Keratinocyte (primary cell): ENCODE results near the gene CNR2. TPM values are rescaled to one million over a fixed set of nuclear protein-coding genes. Genes with fewer than 3 reads are reported as not detected.

Experiments
- DNase-seq: peaks from one replicate; pipeline ENCODE4 v3.0.0-alpha.2; 2011; ENCODE audit warnings: low read depth, missing footprints, low spot score
- FAIRE-seq: peaks from 2 replicates; lab custom pipeline; 2011; peaks lifted over from hg19 to GRCh38; lab: Jason Lieb, UNC
- H2AFZ ChIP-seq: 2 replicates; pipeline ENCODE4 v1.6.0; 2012; ENCODE audit warnings: low read length, control low read depth, inconsistent platforms; ENCODE audit not compliant: control insufficient read depth
- H3K27ac ChIP-seq: 2 replicates; pipeline ENCODE4 v1.5.1; 2011; ENCODE audit warnings: low read length; ENCODE audit not compliant: control insufficient read depth, insufficient read depth
- H3K27me3 ChIP-seq: 3 replicates; pipeline ENCODE4 v1.6.0; 2011; ENCODE audit warnings: low read length; ENCODE audit not compliant: control insufficient read depth, insufficient read depth; ENCODE audit errors: extremely low read depth
- H3K36me3 ChIP-seq, 2 experiments: 2 replicates in 1 of 2; 3 replicates in 1 of 2; pipeline ENCODE4 v1.5.1; 2011; ENCODE audit warnings: low read length in 2 of 2, mild to moderate bottlenecking in 1 of 2; ENCODE audit not compliant: control insufficient read depth in 2 of 2, insufficient read depth in 2 of 2; ENCODE audit errors: extremely low read depth in 1 of 2
- H3K4me1 ChIP-seq: 3 replicates; pipeline ENCODE4 v1.5.1; 2011; ENCODE audit warnings: low read length; ENCODE audit not compliant: control insufficient read depth, insufficient read depth; ENCODE audit errors: extremely low read depth
- H3K4me2 ChIP-seq: 3 replicates; pipeline ENCODE4 v1.6.0; 2011; ENCODE audit warnings: low read depth, low read length; ENCODE audit not compliant: control insufficient read depth, insufficient read depth; ENCODE audit errors: extremely low read depth
- H3K4me3 ChIP-seq, 3 experiments: fragments of 200-600 bp in 1 of 3; sonication (generic) in 1 of 3; 2 replicates in 2 of 3; 3 replicates in 1 of 3; pipeline ENCODE4 v1.5.1; 2011 to 2016; ENCODE audit warnings: low read length in 3 of 3, mild to moderate bottlenecking in 3 of 3, control low read depth in 2 of 3, inconsistent platforms in 1 of 3, low read depth in 1 of 3, mixed read lengths in 1 of 3, mixed run types in 1 of 3, moderate library complexity in 1 of 3; ENCODE audit not compliant: control insufficient read depth in 2 of 3, insufficient read depth in 2 of 3; ENCODE audit errors: extremely low read depth in 1 of 3
- H3K79me2 ChIP-seq: 2 replicates; pipeline ENCODE4 v1.6.0; 2012; ENCODE audit warnings: low read length; ENCODE audit not compliant: control insufficient read depth, insufficient read depth
- H3K9ac ChIP-seq: 3 replicates; pipeline ENCODE4 v1.6.0; 2011; ENCODE audit warnings: low read length; ENCODE audit not compliant: control insufficient read depth, insufficient read depth; ENCODE audit errors: extremely low read depth
- H3K9me1 ChIP-seq: 3 replicates; pipeline ENCODE4 v1.6.0; 2011; ENCODE audit warnings: low read length; ENCODE audit not compliant: control insufficient read depth, insufficient read depth; ENCODE audit errors: extremely low read depth
- H3K9me3 ChIP-seq: 2 replicates; pipeline ENCODE4 v1.5.1; 2012; ENCODE audit warnings: low read depth, low read length; ENCODE audit not compliant: control insufficient read depth
- H4K20me1 ChIP-seq: 3 replicates; pipeline ENCODE4 v1.6.0; 2011; ENCODE audit warnings: low read length; ENCODE audit not compliant: control insufficient read depth, insufficient read depth; ENCODE audit errors: extremely low read depth
- EZH2 ChIP-seq: IDR thresholded peaks from one replicate; pipeline ENCODE4 v1.6.1; 2012; ENCODE audit warnings: inconsistent platforms, mild to moderate bottlenecking, low read length, moderate library complexity
- dilution Hi-C: fragments of 300-500 bp; cut with MboI; formaldehyde crosslinking; loops from one replicate; pipeline ENCODE4 v1.7.0; 2020; ENCODE audit warnings: low sequenced_read_pairs; ENCODE audit not compliant: extremely low pct_ligation_motif_present
- polyA plus RNA-seq, 5 experiments: library from polyadenylated mRNA; depleted of rRNA in 3 of 5; stranded (reverse) in 3 of 5; stranded (forward) in 1 of 5; unstranded in 1 of 5; fragments of >200 nt; gene quantifications; 1 replicate in 1 of 5; 2 replicates in 3 of 5; 3 replicates in 1 of 5; pipeline versions ENCODE4 v1.2.1 to v1.2.3, GENCODE V29; 2011 to 2012; ENCODE audit warnings: missing spikeins in 2 of 5, low read depth in 1 of 5, low replicate concordance in 1 of 5
- TF ChIP-seq, protein P1 (sequence below), 3 experiments: IDR thresholded peaks in 1 of 3; conservative IDR thresholded peaks in 1 of 3; optimal IDR thresholded peaks in 1 of 3; 2 replicates in 2 of 3; 3 replicates in 1 of 3; pipeline versions ENCODE3 to v1.5.1; 2011; ENCODE audit warnings: low read length in 3 of 3, mild to moderate bottlenecking in 3 of 3, moderate library complexity in 2 of 3, control low read depth in 1 of 3, inconsistent platforms in 1 of 3; ENCODE audit not compliant: insufficient read depth in 2 of 3; ENCODE audit errors: extremely low read depth in 1 of 3

Gene CNR2
- polyA plus RNA-seq, 1 donor (not counting 4 experiments of a cell fraction or from before 2014, with no cell fraction given), result not detected

DNA sequence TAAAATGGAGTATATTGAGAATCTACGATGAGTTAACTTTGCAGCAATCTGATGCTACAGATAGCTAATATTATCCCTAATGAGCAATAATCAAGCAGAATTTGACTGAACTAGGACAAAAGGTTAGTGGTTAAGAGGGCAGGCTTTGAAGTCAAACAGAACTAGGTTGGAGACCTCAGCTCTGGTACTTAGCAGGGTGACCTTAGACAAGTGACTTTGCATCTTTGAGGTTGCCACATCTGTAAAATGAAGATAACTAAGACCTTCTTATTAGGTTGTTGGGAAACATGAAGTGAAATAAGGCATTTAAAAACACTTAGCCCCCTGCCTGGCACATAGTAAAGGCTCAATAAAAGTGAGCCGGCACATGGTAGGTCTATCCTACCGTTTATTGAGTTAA is 40.7 kb downstream of the CNR2 start:
- no peaks in the 10 kb centered on the region for H3K36me3 ChIP-seq
- H2AFZ ChIP-seq, result no peak overlapping the region
- no peak overlapping the region for H3K27ac ChIP-seq
- H4K20me1 ChIP-seq, result no peaks in the 10 kb centered on the region
- FAIRE-seq, result no peak
- peaks cover under 1% of the 10 kb centered on the region for H3K9me1 ChIP-seq
- no peak overlapping the region for H3K9ac ChIP-seq
- dilution Hi-C loops, result no loop called here
- TF ChIP-seq EZH2, result no peak
- TF ChIP-seq, protein P1, sequence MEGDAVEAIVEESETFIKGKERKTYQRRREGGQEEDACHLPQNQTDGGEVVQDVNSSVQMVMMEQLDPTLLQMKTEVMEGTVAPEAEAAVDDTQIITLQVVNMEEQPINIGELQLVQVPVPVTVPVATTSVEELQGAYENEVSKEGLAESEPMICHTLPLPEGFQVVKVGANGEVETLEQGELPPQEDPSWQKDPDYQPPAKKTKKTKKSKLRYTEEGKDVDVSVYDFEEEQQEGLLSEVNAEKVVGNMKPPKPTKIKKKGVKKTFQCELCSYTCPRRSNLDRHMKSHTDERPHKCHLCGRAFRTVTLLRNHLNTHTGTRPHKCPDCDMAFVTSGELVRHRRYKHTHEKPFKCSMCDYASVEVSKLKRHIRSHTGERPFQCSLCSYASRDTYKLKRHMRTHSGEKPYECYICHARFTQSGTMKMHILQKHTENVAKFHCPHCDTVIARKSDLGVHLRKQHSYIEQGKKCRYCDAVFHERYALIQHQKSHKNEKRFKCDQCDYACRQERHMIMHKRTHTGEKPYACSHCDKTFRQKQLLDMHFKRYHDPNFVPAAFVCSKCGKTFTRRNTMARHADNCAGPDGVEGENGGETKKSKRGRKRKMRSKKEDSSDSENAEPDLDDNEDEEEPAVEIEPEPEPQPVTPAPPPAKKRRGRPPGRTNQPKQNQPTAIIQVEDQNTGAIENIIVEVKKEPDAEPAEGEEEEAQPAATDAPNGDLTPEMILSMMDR (optimal IDR thresholded peaks at IDR 0.05 in 1 of 3, IDR thresholded peaks at IDR 0.05 in 1 of 3, conservative IDR thresholded peaks at IDR 0.05 in 1 of 3; ENCODE audit: extremely low read depth in 1 of 3, insufficient read depth in 2 of 3, low read length in 3 of 3), result no peak
- H3K4me3 ChIP-seq, result no peak overlapping the region
- no peaks in the 10 kb centered on the region for H3K79me2 ChIP-seq
- H3K27me3 ChIP-seq, result peaks cover 6% of the 10 kb centered on the region
- H3K4me1 ChIP-seq, result peaks cover 2% of the 10 kb centered on the region
- DNase-seq, result no peak
- H3K4me2 ChIP-seq, result no peak overlapping the region
- no peaks in the 10 kb centered on the region for H3K9me3 ChIP-seq

DNA sequence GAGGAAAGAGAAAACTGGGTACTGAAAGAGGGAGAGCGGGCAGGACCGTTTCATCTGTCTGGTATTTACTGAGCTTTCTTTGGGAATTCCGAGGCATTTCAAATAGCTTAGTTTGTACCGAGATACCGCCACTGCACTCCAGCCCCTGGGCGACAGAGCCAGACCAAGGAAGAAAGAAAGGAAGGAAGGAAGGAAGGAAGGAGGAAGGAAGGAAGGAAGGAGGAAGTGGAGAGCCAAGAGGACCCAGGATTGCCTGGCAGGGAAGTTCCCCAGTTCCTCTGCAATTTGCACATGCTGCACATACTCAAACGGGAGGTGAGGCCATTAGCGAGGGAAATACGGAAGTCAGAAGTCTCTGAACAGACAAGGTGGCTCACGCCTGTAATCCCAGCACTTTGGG is 44.1 kb downstream of the CNR2 start:
- no peaks in the 10 kb centered on the region for H3K79me2 ChIP-seq
- H4K20me1 ChIP-seq, result no peaks in the 10 kb centered on the region
- no peaks in the 10 kb centered on the region for H3K9me3 ChIP-seq
- FAIRE-seq (no peak), DNase-seq (no peak)
- peak overlapping the region; percentile 85 for H3K4me2 ChIP-seq
- H3K27me3 ChIP-seq, result peaks cover 7% of the 10 kb centered on the region
- dilution Hi-C loops, result no loop called here
- H3K36me3 ChIP-seq, result no peaks in the 10 kb centered on the region
- peaks cover 3% of the 10 kb centered on the region for H3K9me1 ChIP-seq
- no peak for TF ChIP-seq EZH2
- TF ChIP-seq, protein P1 (optimal IDR thresholded peaks at IDR 0.05 in 1 of 3, IDR thresholded peaks at IDR 0.05 in 1 of 3, conservative IDR thresholded peaks at IDR 0.05 in 1 of 3; ENCODE audit: extremely low read depth in 1 of 3, insufficient read depth in 2 of 3, low read length in 3 of 3), result no peak
- H3K9ac ChIP-seq, result no peak overlapping the region
- H2AFZ ChIP-seq, result no peak overlapping the region
- no peak overlapping the region for H3K27ac ChIP-seq
- no peak overlapping the region for H3K4me3 ChIP-seq
- H3K4me1 ChIP-seq, result peaks cover 18% of the 10 kb centered on the region
